ENCODE results near the gene AGRP. TPM values are rescaled to one million over a fixed set of nuclear protein-coding genes. Genes with fewer than 3 reads are reported as not detected.
A peak's percentile ranks its signal among the peaks of the same experiment; 100 is the strongest.
"Not testable (repeated sequence)": the region's sequence is repeated elsewhere in the genome, so short reads cannot be mapped to it uniquely, and the experiment has no call there.

AGRP gene
- total and polyA plus RNA-seq, 7 donors: not detected

DNA sequence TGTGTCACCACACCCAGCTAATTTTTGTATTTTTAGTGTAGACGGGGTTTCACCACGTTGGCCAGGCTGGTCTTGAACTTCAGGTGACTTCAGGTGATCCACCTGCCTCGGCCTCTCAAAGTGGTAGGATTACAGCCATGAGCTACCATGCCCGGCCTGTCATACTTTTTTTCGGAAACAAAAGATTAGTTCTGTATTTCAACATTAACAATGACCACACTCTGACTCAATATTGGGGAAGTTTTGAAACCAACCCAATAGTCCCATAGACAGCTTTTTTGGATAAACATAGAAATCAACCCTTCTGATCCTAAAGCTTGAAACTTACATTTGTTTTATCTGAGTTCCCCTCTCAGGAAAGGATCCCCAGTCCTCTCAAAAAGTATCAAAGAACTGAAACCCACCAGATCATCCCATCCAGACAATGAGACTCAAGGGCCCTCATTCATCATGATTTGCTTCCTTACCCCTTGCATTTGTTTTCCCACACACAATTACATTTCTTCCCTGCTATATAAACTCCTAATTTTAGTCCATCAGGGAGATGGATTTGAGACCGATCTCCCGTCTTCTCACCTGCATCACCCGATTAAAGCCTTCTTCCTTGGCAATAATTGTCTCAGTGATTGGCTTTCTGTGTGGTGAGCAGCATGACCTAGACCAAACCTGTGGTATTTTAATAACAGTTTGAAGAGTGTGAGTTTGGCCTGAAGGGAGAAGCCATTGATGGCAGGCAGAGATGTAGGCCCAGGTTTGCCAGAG, 7.2 kb upstream of the AGRP start:
- no peaks in the 10 kb centered on the region for H3K36me3 ChIP-seq
- no peak for DNase-seq
- H3K27ac ChIP-seq: peak overlapping the region; percentile 46 to 83 (median 77)
- H3K4me1 ChIP-seq: peaks cover 5 to 40% (median 27%) of the 10 kb centered on the region in 4 donors
- no peaks in the 10 kb centered on the region for H3K27me3 ChIP-seq
- intact Hi-C loops (cut with DNase I): no loop called here
- H3K4me3 ChIP-seq: no peak overlapping the region
- 87 to 89% methylated on average over 8 of the region's 8 CpGs for whole genome bisulfite sequencing, 2 donors
- H3K9me3 ChIP-seq: no peaks in the 10 kb centered on the region
- TF ChIP-seq POLR2AphosphoS5 (IDR thresholded peaks at IDR 0.05) (peak in 1 of 4 donors; percentile 23), POLR2A (IDR thresholded peaks at IDR 0.05) (no peak)

DNA sequence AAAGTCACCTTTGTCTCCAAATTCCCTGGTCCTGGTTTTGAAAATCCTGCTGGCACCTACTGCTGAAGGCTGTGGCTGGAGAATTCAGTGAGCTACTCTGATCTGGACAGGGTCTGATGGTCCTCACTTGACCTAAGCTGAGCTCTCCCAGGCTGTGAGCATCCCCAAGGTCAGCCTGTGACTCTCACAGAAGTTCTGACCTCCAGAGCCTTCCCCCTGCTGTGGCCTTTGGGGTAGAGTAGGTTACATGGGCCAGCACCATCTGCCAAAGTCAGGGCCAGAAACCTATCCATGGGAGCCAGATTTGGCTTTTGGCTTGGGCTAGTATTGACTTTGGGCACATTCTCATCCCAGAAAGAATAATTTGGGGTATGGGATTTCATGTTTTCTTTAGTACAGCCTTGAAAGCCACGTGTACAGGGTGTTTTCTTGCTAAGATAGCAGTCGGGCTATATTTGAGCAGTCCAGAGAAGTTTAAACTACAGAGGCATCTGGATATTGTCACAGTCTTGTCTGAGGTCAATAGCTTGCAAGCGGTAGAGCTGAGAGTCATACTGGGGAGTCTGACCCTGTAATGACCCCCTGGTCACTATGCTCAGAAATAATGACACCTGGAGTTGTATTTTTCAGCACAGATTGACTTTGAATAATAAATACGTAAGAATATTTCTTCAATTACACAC, 6.2 kb upstream of the AGRP start:
- TF ChIP-seq, protein P1, sequence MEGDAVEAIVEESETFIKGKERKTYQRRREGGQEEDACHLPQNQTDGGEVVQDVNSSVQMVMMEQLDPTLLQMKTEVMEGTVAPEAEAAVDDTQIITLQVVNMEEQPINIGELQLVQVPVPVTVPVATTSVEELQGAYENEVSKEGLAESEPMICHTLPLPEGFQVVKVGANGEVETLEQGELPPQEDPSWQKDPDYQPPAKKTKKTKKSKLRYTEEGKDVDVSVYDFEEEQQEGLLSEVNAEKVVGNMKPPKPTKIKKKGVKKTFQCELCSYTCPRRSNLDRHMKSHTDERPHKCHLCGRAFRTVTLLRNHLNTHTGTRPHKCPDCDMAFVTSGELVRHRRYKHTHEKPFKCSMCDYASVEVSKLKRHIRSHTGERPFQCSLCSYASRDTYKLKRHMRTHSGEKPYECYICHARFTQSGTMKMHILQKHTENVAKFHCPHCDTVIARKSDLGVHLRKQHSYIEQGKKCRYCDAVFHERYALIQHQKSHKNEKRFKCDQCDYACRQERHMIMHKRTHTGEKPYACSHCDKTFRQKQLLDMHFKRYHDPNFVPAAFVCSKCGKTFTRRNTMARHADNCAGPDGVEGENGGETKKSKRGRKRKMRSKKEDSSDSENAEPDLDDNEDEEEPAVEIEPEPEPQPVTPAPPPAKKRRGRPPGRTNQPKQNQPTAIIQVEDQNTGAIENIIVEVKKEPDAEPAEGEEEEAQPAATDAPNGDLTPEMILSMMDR (IDR thresholded peaks at IDR 0.05): no peak
- TF ChIP-seq EP300 (IDR thresholded peaks at IDR 0.05): no peak
- TF ChIP-seq POLR2A (IDR thresholded peaks at IDR 0.05): no peak
- TF ChIP-seq POLR2AphosphoS5 (IDR thresholded peaks at IDR 0.05): peak; percentile 44 to 80 (median 62)
- H3K27ac ChIP-seq: peak overlapping the region; percentile 55 to 83 (median 77)
- intact Hi-C loops (cut with DNase I): no loop called here
- H3K4me1 ChIP-seq: peaks cover 5 to 40% (median 27%) of the 10 kb centered on the region in 4 donors
- H3K36me3 ChIP-seq: peaks cover 0 to 1% (median 0%) of the 10 kb centered on the region in 4 donors
- no peak for DNase-seq
- H3K4me3 ChIP-seq: no peak overlapping the region
- H3K27me3 ChIP-seq: no peaks in the 10 kb centered on the region
- no peaks in the 10 kb centered on the region for H3K9me3 ChIP-seq
- WGBS, 2 donors: 74 to 88% methylated on average over 4 of the region's 4 CpGs

DNA sequence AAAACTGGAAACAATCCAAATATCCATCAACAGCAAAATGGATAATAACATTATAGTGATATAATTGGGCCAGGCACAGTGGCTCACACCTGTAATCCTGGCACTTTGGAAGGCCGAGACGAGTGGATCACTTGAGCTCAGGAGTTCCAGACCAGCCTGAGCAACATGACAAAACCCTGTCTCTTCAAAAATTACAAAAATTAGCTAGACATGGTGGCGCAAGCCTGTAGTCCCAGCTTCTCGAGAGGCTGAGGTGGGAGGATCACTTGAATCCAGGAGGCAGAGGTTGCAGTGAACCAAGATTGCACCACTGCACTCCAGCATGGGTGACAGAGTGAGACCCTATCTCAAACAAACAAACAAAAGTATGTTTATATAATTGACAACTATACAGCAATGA, 4.2 kb upstream of the AGRP start:
- intact Hi-C loops (cut with DNase I); H3K36me3 ChIP-seq; H3K27me3 ChIP-seq; H3K4me3 ChIP-seq; H3K9me3 ChIP-seq; DNase-seq: not testable (repeated sequence)
- WGBS, 2 donors: 94% methylated on average over 4 of the region's 4 CpGs
- Histone ChIP-seq H3K27ac (peak overlapping the region in 2 of 4 donors; percentile 80 to 83), H3K4me1 (peaks cover 5 to 48% (median 35%) of the 10 kb centered on the region in 4 donors)

DNA sequence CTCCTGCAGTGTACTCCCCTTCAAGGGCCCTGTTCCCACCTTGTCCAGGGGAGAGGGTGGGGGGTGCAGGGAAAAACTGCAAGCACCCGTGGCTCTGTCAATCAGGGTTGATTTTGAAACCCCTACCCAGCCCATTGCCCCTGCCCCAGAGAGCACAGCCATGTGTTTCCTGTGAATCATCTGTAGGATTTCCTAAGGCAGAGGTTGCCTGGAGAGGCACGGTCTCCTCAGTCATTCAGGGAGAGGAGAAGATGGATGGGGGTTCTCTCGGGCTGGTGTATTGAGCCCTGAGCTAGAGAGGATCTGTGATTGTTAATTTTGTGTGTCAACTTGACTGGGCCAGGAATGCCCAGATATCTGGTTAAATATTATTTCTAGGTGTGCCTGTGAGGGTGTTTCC, 3.5 kb upstream of the AGRP start:
- Histone ChIP-seq H3K27ac (peak overlapping the region in 2 of 4 donors; percentile 25 to 33), H3K4me1 (peaks cover 5 to 55% (median 43%) of the 10 kb centered on the region in 4 donors)
- intact Hi-C loops (cut with DNase I): no loop called here

DNA sequence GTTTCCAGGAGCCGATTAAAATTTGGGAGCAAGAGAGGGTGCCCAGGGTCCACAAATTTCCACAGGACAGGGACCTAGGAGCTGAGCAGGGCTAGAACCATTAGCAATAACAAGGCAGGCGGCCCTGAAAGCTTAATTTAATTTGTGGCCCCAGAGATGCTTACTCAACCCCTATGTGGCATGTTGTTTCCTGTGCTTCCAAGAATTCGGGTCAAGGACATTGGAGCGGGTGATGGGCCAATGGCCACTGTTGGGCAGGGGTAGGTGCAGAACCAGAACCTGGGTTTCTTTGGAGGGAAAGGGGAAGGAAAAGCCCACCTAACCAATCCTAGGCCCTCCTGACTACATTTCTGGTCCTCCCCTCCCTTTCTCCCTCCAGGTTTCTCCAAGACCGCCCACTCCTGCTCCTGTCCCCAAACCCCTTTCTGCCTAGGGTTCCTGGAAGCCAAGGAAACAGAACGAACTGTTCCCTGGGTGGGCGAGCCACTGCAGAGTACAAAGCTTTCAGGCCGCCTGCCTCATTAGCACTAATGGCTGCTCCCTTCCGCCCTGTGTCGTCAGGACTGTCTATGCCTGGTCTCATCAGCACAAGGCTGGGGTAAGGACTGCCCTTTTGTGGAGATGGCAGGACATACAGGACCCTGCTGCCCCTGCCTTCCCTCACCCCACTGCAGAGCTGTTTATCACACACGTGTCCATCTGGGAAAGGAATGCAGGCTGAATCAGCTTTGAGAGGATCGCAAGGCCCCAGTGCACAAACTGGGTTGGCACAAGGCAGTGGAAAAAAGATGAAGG, 581 bp upstream of the AGRP start:
- TF ChIP-seq POLR2A (IDR thresholded peaks at IDR 0.05) (no peak), POLR2AphosphoS5 (IDR thresholded peaks at IDR 0.05) (no peak), EP300 (IDR thresholded peaks at IDR 0.05) (no peak)
- TF ChIP-seq, protein P1 (IDR thresholded peaks at IDR 0.05): no peak
- Histone ChIP-seq H3K9me3 (no peaks in the 10 kb centered on the region), H3K4me1 (peaks cover 0 to 43% (median 36%) of the 10 kb centered on the region in 4 donors), H3K27ac (peak overlapping the region in 2 of 4 donors; percentile 25 to 98), H3K4me3 (no peak overlapping the region), H3K36me3 (peaks cover 0 to 8% (median 0%) of the 10 kb centered on the region in 4 donors), H3K27me3 (no peaks in the 10 kb centered on the region)
- intact Hi-C loops (cut with DNase I): loop anchor here (5.0 kb wide), 2 partner anchors 38 to 183 kb away; partner anchors contain the start of genes C16orf86 and ENKD1
- WGBS, 2 donors: 90 to 95% methylated on average over 12 of the region's 12 CpGs
- no peak for DNase-seq

More for the DNA sequence above, 3.5 kb upstream of the AGRP start:
- Histone ChIP-seq H3K9me3 (no peaks in the 10 kb centered on the region), H3K4me3 (no peak overlapping the region), H3K36me3 (peaks cover 0 to 8% (median 0%) of the 10 kb centered on the region in 4 donors), H3K27me3 (no peaks in the 10 kb centered on the region)
- 73 to 85% methylated on average over 3 of the region's 3 CpGs for WGBS, 2 donors
- DNase-seq: no peak
- TF ChIP-seq EP300 (IDR thresholded peaks at IDR 0.05) (no peak), POLR2AphosphoS5 (IDR thresholded peaks at IDR 0.05) (no peak), POLR2A (IDR thresholded peaks at IDR 0.05) (no peak)
- TF ChIP-seq, protein P1 (IDR thresholded peaks at IDR 0.05): no peak

Data from sigmoid colon (tissue), 7 donors.